Frontal cortex (tissue), 4 donors: ENCODE measurements around the gene IFI27L1. TPM values are rescaled to one million over a fixed set of nuclear protein-coding genes. Genes with fewer than 3 reads are reported as not detected.

Source experiments
- DNase-seq, 2 donors: peaks; one replicate each; pipeline ENCODE4 v3.0.0; 2012; ENCODE audit warnings: low spot score in 2 of 2
- FAIRE-seq: peaks from 2 replicates; lab custom pipeline; 2012; peaks lifted over from hg19 to GRCh38; lab: Jason Lieb, UNC
- total RNA-seq: library from RNA; depleted of rRNA; stranded (reverse); fragments of >200 nt; gene quantifications from one replicate; pipeline ENCODE4 v1.2.3, GENCODE V29; 2014
- donor health status: control.
- donor health status: control.
- donor health status: control.

Gene IFI27L1, protein sequence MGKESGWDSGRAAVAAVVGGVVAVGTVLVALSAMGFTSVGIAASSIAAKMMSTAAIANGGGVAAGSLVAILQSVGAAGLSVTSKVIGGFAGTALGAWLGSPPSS
- total RNA-seq: 7.3 TPM

DNA sequence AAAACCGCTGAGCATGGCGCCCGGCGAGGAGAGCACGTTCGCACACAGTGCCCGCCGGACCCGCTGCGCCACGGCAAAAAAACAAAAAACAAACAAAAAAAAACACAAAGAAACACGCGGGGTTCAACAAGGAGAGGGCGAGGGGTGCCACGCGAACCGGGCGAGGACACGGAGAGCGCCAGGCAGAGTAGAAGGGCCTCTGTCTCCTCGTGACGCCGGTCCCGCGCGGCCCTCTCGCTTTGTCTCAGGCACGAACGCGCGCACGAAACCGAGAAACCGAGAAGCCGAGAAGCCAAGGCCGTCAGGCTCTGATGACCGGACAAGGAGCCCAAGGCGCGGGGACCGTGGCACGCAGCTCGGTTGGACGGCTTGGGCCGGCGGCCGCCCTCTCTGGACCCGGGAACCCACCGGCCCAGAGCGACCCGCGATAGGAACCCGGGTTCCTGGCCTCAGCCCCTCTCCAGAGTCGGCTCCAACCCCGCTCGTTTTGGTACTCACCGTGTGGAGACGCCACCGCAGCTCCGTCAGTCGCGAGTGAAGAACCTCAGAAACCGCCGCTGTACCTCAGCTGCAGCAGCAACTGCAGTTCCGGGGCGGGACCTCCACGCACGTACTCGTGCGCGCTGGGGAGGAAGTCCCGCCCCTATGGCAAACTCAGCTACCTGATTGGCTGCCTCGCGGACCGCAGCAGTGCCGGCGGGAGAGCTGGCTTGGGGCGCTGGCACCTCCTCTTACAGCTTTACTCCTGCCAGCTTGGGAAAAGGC lies at the start of gene IFI27L1, which contains the start of gene DDX24:
Gene IFI27L1 (plus strand): TSS at position 690 of the 765 bp plus-strand sequence. CDS start 15,628 bp downstream, outside the sequence.
Gene DDX24 (minus strand): TSS at position 582 of the 765 bp plus-strand sequence. CDS start 1,460 bp downstream, outside the sequence.
- peak; percentile 89 to 95 for DNase-seq
- no peak for FAIRE-seq

DNA sequence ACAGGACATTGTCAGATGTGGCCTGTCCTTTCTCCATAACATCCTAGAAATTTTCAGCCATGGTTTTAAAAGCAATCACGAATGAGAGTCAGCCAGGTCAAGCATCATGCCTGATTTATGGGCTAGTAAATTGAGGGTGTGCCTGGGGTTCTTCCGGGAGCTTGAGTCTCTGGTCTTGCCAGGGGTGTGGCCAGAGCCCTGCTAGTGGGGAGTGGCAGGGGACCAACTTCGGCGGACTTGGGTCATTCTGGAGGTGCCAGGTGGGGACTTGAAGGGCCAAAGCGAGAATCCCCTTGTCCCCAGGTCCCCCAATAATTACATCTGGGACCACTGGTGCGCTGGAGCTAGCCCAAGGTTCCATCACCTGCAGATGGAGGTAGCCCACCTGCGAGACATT lies 49.2 kb upstream of the IFI27L1 start:
- DNase-seq: no peak
- FAIRE-seq: no peak

DNA sequence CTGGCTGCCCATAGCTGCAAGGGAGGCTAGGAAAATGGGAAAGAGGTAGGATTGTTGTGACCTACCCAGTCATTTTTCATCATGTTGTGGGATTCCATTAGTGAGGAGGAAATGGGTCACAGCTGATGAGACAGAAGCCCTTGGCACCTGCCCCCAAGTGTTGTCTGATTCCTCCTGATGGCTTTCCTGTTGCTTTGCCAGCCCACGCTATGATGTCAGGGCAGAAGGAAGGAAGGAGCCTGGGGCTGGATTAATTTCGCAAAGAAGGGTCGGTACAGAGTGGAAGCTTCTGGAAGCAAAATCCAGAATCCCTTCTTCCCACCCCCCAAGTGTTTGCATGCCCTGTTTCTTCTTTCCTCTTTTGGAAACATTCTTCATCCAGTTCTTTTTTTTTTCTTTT lies 46.2 kb upstream of the IFI27L1 start:
- DNase-seq: no peak
- no peak for FAIRE-seq

DNA sequence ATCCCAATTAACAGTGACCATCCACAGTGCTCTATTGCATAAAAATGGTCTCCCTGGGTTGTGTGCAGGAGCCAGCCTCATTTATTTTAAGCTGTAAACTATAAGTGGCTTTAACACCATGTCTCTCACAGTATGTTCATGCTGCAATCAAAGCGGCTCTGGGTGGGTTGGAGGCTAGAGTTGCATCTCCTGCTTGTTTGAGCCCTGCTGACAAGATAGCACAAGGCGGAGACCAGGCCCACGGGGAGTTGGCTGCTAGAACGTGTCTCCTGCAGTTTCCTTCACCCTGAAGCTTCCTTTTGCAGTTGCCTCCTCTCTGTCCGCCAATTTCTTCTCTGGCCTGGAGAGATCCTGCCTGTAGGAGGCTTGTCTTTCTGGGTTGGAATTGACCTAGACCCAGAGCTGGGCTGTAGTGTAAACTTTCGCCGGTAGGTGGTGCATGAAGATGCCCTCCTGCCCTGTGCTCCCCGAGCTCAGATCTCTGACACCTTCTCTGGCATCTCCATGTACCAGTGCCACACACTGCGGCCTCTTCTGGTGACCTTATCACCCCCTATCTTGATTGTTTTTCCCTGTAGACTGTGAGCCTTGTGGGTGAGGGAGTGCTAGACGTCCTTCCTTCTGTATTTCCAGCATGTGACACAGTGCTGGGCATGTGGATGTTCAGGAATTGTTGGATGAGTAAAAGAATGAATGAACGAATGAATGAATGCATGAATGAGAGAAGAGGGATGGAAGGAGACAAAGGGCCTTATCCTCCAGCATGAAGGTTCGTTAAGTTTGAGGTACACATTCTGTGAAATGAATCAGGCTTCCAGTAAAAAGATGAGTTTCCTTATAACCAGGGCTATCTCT lies 44.6 kb upstream of the IFI27L1 start:
- no peak for FAIRE-seq
- DNase-seq: peak; percentile 43 to 65

DNA sequence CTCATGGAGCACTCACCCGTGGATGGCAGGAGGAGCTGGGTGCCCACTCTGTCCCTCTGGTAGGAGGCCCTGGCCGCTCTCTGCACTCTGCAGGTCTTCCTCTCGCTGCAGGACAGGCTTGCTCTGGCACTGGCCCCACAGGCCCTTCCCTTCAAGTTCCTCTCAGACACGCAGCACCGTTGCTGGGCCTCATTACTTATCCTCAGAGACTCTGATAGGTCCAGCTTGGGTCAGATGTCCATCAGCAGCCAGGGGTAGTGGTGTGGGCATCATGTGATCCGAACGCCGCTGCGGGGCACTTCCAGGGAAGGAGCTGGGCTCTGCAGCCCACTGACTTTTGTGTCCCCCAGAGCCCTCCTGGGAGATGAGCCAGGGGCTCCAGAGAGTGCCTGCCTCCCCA lies 43.2 kb upstream of the IFI27L1 start:
- FAIRE-seq (no peak), DNase-seq (no peak)

DNA sequence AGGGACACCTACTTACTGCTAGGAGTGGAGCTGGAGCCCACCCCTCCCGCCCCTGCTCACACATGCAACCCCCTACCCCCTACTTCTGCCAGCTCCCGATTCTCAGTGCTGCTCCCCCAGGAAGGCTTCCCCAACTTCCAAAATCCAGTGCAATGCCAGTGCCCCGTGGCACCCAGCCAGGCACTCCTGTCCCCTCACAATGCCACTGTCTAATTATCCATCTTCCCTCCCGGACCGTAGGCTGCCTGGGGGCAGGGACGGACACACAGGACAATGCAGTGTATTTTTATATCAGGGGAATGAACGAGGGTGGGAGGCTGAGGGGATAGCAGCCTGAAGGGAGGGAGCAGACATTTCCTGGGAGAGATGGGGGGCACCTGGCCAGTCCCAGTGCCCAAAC lies 42.6 kb upstream of the IFI27L1 start:
- DNase-seq (no peak), FAIRE-seq (no peak)

DNA sequence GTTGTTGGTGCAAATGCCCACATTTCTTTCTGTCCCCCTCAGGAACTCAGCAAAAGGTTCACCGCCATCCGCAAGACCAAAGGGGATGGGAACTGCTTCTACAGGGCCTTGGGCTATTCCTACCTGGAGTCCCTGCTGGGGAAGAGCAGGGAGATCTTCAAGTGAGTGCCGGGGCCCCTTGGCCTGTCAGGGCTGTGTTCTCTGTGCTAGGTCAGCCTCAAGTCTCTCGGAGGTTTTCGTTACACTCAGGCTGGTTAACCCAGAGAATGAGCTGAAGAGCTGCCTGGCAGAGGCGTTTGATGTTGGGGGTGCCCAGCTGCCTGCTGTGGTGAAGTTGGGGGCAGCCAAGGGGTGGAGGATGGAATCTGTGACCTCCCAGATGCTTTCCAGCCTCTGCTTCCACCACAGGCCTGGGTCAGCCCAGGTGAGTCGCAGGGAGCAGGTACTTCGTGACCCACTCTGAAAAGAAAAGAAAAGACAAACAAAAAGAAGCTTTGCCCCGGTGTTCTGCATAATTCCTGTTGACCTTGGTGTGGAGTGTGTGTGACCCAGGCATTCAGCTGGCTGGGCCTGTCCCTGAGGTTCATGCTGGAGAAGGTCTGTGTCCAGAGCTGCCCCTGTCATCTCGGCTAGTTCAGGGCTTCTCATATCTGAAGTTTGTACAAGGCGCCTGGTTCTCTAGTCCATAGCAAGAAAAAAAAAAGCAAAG lies 42.0 kb upstream of the IFI27L1 start:
- DNase-seq (no peak), FAIRE-seq (no peak)

DNA sequence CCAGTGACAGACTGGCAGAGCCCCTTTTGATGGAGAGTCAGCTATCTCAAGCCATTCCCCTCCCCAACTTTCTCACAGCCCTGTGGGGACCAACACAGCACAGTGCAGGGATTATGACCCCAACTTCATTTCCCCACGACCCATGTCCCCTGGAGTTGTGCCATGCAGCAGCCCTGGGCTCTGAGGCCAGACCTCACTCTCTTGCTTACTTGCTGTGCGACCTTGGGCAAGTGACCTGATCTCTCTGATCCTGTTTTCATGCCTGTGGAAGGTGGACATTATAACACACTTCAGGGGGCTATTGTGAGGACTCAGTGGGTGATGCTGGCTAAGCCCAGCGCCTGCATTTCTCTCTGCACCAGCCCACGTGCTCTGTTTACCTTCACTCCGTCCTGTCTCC lies 40.9 kb upstream of the IFI27L1 start:
- no peak for FAIRE-seq
- no peak for DNase-seq

DNA sequence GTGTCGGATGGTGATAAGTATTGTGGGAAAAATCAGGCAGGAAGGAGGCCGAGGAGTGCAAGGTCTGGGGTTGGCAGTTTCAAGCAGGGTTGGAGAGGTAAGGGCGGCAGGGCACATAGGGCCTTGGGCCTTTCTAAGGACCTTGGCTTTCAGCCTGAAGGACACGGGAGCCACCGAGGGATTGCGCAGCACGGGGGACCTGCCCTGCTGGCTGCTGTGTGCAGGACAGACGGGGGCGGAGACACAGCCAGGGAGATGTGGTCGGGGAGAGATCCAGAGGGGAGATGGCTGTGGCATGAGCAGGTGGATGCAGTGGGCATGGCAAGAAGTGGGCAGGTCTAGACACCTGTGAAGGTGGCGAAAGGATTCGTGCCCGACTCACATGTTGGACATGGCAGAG lies 40.3 kb upstream of the IFI27L1 start:
- FAIRE-seq (no peak), DNase-seq (no peak)

DNA sequence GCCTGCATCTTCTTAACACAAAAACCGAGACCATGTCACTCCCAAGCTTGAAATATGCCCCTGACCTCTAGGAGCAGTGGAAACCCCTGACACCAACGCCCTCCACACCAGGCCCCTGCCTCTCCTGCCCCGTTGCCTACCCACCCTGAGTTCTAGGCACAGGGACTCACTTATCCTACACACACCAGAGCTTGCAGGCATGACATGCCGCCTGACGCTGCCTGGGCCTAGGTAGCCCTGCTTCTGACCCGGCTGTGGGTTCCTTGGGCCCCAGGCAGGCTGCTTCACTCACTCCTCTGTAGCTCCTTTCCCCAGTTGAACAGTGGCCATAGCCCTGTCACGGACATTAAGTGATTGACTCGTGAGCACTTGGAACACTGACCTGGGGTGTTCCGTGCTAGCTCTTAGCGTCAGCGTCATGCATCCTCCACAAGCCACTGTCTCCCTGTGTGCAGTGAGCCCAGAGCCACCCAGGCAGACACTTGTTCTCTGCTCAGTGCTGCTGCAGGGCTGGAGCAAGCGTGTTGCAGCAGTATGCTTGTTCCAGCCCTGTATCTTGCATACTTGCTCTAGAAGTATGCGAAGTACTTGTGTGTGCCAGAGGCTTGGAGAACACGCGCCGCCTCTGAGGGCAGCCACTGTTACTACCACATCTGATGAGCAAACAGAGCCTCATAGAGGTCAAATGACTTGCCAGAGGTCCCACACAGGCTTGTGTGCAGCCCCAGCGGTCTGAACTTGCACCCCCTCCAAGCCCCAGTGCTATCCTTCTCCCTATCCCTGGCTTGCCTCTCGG lies 39.4 kb upstream of the IFI27L1 start:
- FAIRE-seq (no peak), DNase-seq (no peak)

DNA sequence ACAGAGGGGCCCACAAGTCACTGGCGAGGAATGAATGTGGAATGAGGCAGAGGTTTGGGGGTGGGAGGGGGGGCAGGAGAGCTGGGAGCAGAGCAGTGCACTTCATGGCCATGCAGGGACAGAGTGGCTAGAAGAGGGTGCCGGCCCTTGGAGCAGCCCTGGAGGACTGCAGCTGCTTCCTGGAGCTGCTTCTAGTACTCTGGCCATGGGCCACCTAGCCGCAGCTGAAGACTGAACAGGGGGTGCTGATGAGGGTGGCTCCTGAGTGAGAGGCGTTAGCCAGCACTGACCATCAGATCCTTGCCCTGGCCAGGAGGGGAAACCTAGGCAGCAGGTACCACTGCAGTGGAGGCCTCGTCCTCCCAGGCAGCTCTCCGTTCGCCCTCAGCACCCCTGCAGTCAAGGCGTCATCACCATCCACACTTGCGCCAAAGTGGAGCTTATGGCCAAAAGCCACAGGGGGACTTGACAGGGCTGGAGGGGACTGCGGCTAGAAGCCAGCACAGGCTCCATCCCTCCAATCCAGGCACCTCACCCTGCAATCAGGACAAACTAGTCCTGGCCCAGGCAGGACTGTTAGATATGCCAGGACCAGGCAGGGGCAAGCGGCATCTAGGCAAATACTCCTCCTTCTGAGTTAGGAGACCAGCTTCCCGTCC lies 38.5 kb upstream of the IFI27L1 start:
- no peak for DNase-seq
- FAIRE-seq: no peak

DNA sequence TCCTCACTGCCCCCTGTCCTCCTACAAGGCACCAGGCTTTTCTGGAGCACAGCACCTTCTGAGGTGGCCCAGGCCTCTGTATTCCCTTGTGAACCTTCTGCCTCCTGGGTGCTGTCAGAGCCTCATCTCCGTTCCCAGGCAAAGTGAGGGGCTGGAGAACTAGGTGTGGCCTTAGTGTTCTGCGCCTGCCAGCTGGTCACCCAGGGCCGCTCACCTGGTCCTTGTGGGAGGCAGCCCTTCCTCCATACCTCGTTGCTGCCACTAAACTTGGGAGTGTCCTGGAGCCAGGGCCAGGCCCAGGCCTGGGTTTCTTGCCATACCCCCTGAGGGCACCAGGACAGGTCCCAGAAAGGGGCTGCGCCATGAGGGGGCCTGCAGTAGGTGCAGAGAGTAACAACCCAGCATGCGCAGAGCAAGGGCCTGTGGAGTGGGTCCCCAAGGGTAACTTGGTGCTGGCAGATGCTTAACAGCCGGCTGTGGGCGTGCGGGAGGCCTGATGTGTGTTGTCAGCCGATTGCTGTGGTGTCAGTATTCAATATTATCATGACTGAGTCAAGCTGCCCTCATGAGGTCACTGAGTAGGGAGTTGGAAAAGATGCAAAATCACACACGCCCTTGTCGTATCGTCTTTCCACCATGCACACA lies 37.9 kb upstream of the IFI27L1 start:
- FAIRE-seq: no peak

DNA sequence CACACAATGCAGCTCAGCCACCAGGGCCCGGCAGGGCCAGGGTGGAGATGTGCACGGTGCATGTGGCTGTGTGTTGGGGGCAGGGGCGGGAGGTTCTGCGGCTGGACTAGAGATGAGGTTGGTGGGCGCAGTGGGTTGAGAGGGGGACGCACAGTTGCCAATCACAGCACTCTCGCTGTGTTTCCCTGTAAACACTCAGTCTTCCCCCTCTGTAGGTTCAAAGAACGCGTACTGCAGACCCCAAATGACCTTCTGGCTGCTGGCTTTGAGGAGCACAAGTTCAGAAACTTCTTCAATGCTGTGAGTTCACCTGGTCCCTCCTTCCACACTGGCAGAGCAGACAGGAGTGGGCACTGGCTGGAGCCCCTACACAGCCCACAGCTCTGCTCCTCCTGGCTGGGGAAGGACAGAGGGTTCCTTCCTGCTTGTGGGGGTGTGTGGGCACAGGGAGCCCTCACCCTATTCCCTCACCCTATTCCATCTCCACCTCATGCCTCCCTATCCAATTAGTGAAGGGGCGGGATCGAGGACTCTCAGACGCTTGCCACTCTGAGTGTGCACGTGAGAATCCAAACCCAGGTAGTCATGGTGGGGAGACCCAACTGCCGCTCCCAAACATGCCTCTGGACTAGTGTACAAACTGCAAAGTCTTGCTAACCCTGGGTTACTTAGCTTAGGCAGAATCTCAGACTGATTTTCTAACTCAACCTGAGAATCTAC lies 37.2 kb upstream of the IFI27L1 start:
- DNase-seq (no peak), FAIRE-seq (no peak)

More for the DNA sequence above, 37.9 kb upstream of the IFI27L1 start:
- no peak for DNase-seq

DNA sequence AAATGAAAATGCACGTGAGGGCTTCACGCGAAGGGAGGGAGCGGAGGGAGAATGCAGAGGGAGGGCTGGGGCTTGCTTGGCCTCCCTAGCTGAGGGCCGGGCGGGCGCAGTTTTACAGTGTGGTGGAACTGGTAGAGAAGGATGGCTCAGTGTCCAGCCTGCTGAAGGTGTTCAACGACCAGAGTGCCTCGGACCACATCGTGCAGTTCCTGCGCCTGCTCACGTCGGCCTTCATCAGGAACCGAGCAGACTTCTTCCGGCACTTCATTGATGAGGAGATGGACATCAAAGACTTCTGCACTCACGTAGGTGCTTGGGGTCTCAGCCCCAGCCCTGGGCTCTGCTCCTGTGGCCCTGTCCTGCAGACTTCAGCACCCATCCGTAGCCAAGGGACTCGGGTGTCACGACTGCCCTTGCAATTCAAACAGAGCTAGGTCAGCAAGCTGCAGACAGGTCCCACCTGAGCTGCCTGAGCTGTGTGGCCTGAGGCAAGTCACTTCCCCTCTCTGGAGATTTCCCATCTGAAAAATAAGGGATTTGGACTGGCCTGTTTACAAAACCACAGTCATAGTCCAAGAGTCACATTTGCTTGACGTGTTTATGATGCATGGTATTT lies 36.5 kb upstream of the IFI27L1 start:
- DNase-seq: no peak
- FAIRE-seq: no peak

DNA sequence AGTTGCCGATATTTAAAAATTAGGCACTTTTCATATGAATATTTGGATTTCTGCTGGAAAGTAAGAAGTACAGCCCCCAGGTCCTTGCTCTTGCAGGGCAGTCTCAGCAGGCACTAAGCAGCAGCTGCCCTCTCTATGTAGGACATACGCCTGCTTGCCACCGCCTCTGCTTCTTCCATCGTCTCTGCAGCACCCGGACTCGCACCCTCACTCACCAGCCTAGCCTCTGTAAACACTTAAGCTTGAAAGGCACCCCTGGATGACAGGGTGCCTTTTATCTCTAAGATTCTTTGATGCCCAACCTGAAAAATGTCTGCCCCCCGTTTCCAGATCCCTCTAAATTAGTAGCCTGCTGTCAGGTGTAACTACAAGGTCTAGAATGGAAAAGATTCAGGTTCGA lies 36.0 kb upstream of the IFI27L1 start:
- FAIRE-seq (no peak), DNase-seq (no peak)

DNA sequence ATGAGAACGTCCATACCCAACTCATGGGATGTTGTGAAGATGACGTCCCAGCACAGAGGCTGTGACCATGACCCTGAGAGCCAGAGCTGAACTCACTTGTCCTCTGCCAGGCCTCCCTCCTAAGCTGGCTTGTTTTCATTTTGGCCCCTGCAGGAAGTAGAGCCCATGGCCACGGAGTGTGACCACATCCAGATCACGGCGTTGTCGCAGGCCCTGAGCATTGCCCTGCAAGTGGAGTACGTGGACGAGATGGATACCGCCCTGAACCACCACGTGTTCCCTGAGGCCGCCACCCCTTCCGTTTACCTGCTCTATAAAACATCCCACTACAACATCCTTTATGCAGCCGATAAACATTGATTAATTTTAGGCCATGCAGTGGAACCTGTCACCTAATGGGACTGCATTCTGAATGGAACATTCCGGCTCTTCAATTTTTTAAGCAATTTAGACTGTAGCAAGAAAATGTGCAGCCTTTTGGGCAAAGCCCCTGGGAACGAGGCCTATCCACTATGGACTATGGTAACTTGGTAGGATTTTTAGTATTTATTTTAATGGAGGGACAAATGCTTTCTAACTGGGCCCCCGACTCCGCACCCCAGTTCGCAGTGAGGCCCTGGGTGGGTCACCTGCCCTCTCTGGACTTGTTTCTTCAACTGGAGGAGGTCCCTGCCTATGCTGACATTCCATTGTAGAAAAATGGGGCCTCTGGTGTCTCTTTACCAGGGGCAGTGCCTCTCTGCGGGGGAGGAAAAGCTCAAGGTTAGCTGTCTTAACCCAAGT lies 35.4 kb upstream of the IFI27L1 start:
- FAIRE-seq: no peak
- DNase-seq: no peak
